Colonic mucosa (tissue), 4 donors: ENCODE results near the gene NACAD. TPM values are rescaled to one million over a fixed set of nuclear protein-coding genes. Genes with fewer than 3 reads are reported as not detected.

Experiments
- DNase-seq: peaks from one replicate; pipeline ENCODE4 v3.0.0-alpha.2; 2020
- H3K27ac ChIP-seq: fragments of 200-600 bp; one replicate; pipeline ENCODE4 v1.8.0; 2021
- H3K27me3 ChIP-seq: fragments of 200-600 bp; one replicate; pipeline ENCODE4 v1.8.0; 2021
- H3K36me3 ChIP-seq: fragments of 200-600 bp; one replicate; pipeline ENCODE4 v1.8.0; 2021
- H3K4me1 ChIP-seq: fragments of 200-600 bp; one replicate; pipeline ENCODE4 v1.8.0; 2021; ENCODE audit warnings: mild to moderate bottlenecking
- H3K4me3 ChIP-seq: fragments of 200-600 bp; one replicate; pipeline ENCODE4 v1.8.0; 2021
- H3K9ac ChIP-seq, 2 donors: one replicate each; pipeline ENCODE4 v1.7.0; 2013; ENCODE audit warnings: control low read depth in 2 of 2, low read depth in 2 of 2, low read length in 2 of 2
- H3K9me3 ChIP-seq: fragments of 200-600 bp; one replicate; pipeline ENCODE4 v1.8.0; 2021
- intact Hi-C: fragments of 100-400 bp; cut with DNase I; formaldehyde crosslinking; loops from one replicate; pipeline ENCODE4 v1.14.1; 2022
- total RNA-seq, 2 donors: library from RNA; stranded (reverse); fragmentation: NEBNext Ultra II Directional in 1 of 2; extraction: Animal tissue kit (Norgen Biotek cat#: 25700) in 1 of 2; gene quantifications; one replicate each; pipeline ENCODE4 v1.2.1, GENCODE V29; 2021
- TF ChIP-seq, protein P1 (sequence below): fragments of 200-600 bp; IDR thresholded peaks from one replicate; pipeline ENCODE4 v1.8.0; 2022; ENCODE audit warnings: antibody characterized with exemption, mild to moderate bottlenecking
- donor health status: healthy.
- donor health status: DM: no; HTN: no; CAD: no.
- donor health status: DM: no; HTN: no; CAD: no.

The NACAD gene
- total RNA-seq, 2 donors from 2014 or later = 1.0 to 3.3 TPM

DNA sequence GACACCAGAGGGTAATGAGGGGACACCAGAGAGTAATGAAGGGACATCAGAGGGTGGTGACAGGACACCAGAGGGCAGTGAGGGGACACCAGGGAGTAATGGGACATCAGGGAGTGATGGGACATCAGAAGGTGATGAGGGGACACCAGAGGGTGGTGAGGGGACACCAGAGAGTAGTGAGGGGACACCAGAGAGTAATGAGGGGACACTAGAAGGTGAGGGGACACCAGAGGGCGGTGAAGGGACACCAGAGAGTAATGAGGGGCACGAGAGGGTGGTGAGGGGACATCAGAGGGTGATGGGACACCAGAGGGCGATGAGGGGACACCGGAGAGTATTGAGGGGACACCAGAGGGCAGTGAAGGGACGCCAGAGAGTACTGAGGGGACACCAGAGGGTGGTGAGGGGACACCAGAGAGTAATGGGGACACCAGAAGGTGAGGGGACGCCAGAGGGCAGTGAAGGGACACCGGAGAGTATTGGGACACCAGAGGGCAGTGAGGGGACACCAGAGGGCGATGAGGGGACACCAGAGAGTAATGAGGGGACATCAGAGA lies 10.6 kb downstream of the NACAD start:
- no peak overlapping the region for H3K27ac ChIP-seq
- H3K9me3 ChIP-seq = no peaks in the 10 kb centered on the region
- H3K4me3 ChIP-seq = no peak overlapping the region
- DNase-seq = no peak
- intact Hi-C loops = no loop called here
- TF ChIP-seq, protein P1, sequence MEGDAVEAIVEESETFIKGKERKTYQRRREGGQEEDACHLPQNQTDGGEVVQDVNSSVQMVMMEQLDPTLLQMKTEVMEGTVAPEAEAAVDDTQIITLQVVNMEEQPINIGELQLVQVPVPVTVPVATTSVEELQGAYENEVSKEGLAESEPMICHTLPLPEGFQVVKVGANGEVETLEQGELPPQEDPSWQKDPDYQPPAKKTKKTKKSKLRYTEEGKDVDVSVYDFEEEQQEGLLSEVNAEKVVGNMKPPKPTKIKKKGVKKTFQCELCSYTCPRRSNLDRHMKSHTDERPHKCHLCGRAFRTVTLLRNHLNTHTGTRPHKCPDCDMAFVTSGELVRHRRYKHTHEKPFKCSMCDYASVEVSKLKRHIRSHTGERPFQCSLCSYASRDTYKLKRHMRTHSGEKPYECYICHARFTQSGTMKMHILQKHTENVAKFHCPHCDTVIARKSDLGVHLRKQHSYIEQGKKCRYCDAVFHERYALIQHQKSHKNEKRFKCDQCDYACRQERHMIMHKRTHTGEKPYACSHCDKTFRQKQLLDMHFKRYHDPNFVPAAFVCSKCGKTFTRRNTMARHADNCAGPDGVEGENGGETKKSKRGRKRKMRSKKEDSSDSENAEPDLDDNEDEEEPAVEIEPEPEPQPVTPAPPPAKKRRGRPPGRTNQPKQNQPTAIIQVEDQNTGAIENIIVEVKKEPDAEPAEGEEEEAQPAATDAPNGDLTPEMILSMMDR = no peak
- peaks cover 13% of the 10 kb centered on the region for H3K36me3 ChIP-seq
- no peaks in the 10 kb centered on the region for H3K27me3 ChIP-seq
- no peak overlapping the region for H3K9ac ChIP-seq
- H3K4me1 ChIP-seq = no peaks in the 10 kb centered on the region

DNA sequence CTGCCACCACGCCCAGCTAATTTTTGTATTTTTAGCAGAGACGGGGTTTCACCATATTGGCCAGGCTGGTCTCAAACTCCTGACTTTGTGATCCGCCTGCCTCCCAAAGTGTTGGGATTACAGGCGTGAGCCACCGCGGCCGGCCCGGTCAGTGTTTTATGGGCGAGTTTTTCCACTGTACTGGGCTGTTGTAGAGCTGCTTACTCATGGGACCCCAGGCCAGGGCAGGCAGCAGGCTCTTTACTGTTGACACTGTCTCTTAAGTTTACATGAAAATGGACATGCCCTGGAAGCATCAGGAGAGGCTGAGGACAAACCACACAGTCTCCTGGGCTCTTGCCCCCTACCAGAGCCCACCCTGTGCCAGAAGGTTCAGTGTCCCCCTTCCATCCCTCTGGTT lies 11.2 kb downstream of the NACAD start:
- intact Hi-C loops = no loop called here
- no peak for DNase-seq
- TF ChIP-seq, protein P1 = no peak
- H3K27ac ChIP-seq = no peak overlapping the region
- no peak overlapping the region for H3K4me3 ChIP-seq
- no peaks in the 10 kb centered on the region for H3K9me3 ChIP-seq
- H3K36me3 ChIP-seq = peaks cover 13% of the 10 kb centered on the region
- H3K4me1 ChIP-seq = no peaks in the 10 kb centered on the region
- no peak overlapping the region for H3K9ac ChIP-seq
- no peaks in the 10 kb centered on the region for H3K27me3 ChIP-seq

DNA sequence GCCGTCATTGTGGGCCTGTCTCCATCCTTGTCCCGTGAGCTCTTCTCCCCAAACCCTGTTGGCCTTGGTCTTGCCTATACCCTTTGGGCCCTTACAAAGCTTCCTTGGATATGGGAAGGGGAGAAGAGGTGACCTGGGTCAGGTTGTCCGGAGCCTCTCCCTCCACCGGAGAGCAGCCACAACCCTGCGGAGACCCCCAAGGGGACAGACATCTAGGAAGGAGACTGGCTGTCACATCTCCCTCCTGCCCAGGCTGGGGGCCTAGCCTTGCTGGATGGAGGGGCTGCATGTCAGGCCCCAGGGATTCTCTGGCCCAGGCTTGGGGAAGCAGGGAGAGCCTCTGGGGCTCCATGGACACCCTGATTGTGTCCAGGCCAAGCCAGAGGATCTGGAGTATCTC lies 11.8 kb downstream of the NACAD start:
- DNase-seq = no peak
- Histone ChIP-seq H3K27ac (no peak overlapping the region), H3K27me3 (no peaks in the 10 kb centered on the region), H3K36me3 (peaks cover 13% of the 10 kb centered on the region), H3K9ac (no peak overlapping the region), H3K9me3 (no peaks in the 10 kb centered on the region), H3K4me1 (no peaks in the 10 kb centered on the region), H3K4me3 (no peak overlapping the region)
- TF ChIP-seq, protein P1 = no peak
- intact Hi-C loops = no loop called here

DNA sequence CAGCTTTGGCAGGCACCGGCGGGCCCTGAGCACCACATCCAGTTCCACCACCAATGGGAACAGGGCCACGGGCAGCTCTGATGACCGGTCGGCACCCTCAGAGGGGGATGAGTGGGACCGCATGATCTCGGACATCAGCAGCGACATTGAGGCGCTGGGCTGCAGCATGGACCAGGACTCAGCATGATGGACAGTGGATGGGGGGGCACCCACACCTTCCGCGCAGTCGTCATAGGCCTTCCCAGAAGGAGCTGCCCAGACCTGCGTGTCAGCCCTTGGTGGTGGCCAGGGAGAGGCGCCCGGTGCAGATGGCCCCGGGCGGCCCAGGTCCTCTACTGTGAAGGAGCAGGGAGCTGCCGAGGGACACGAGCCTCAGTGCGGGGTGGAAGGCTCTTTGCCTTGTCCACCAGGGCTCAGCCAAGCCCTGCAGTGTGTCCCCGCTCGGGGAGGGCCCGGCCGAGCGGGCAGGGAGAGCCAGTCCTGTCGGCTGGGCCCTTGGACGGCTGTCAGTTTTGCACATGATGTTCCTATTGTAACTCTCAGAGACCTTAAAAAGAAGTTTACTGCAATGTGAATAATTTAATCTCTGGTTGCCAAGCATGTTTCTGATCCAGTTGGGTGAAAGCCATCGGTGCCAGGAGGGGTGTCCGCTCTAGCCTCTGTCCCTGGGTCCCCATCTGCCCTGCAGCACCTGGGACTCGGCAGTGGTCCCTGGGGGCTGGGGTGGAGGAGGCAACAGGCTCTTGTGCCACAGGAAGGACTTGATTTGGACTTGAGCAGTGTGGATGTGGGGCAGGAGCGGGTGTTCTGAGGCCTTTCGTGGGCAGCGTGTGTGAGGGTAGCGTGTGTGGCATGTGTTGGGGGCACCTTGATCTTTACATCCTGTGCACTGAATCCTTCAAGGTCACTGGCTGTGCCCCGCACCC lies 12.6 kb downstream of the NACAD start:
- intact Hi-C loops = no loop called here
- Histone ChIP-seq H3K27ac (no peak overlapping the region), H3K36me3 (peaks cover 13% of the 10 kb centered on the region), H3K4me1 (no peaks in the 10 kb centered on the region), H3K9ac (no peak overlapping the region), H3K27me3 (no peaks in the 10 kb centered on the region), H3K4me3 (no peak overlapping the region), H3K9me3 (no peaks in the 10 kb centered on the region)
- TF ChIP-seq, protein P1 = no peak
- no peak for DNase-seq

DNA sequence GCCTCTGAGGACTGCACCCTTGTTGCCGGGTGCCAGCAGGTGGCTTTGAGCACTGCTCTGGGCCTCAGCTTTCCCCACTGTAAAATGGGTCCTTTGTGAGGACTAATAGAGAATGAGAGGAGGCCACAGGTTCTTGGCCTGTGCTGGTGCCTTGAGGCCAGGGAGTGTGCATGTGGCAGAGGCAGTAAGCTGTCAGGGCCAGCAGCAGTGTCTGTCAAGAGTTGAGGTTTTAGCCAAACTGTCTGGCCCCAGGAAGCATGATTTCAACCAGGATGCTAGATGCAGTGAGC lies 13.5 kb downstream of the NACAD start:
- Histone ChIP-seq H3K4me1 (no peaks in the 10 kb centered on the region), H3K27me3 (no peaks in the 10 kb centered on the region), H3K9ac (no peak overlapping the region), H3K4me3 (no peak overlapping the region), H3K36me3 (peaks cover 13% of the 10 kb centered on the region), H3K27ac (no peak overlapping the region), H3K9me3 (no peaks in the 10 kb centered on the region)
- TF ChIP-seq, protein P1 = no peak
- no peak for DNase-seq
- intact Hi-C loops = no loop called here
